Esophagus squamous epithelium (tissue), 4 donors: ENCODE results near the gene CDH6.

Source experiments
- CTCF ChIP-seq, 6 experiments: fragments of 450-650 bp in 4 of 6; fragments of 200-600 bp in 2 of 6; sonication (generic) in 2 of 6; IDR thresholded peaks; one replicate each; pipeline ENCODE4 v1.5.1; 2016 to 2019; ENCODE audit warnings: antibody characterized with exemption in 6 of 6, mild to moderate bottlenecking in 4 of 6, moderate library complexity in 4 of 6
- POLR2A ChIP-seq, 4 donors: fragments of 450-650 bp; IDR thresholded peaks; one replicate each; pipeline ENCODE4 v1.6.1; 2017; ENCODE audit warnings: antibody characterized with exemption in 4 of 4, mild to moderate bottlenecking in 4 of 4, moderate library complexity in 3 of 4

GRCh38 chr5:31158686-31159085 lies 34.8 kb upstream of the CDH6 start:
- TF ChIP-seq CTCF (IDR thresholded peaks at IDR 0.05), result no peak
- no peak for TF ChIP-seq POLR2A (IDR thresholded peaks at IDR 0.05)
